Caco-2 (cell line): ENCODE measurements around the gene EFHC1. TPM values are rescaled to one million over a fixed set of nuclear protein-coding genes. Genes with fewer than 3 reads are reported as not detected.

Source experiments
- BruUV-seq: library from RNA; stranded (reverse); fragments of 400-500 nt; replicated peaks from 2 replicates; lab custom pipeline; 2021; lab: Mats Ljungman, UMichigan
- CTCF ChIA-PET: fragments of 300-600 bp; sonication (Branson Sonifier 250); formaldehyde crosslinking; loops from one replicate; lab custom pipeline; 2022; ENCODE audit warnings: antibody characterized with exemption; lab: Charles Lee
- POLR2A ChIA-PET: fragments of 300-600 bp; sonication (Branson Sonifier 250); formaldehyde crosslinking; loops from one replicate; lab custom pipeline; 2022; ENCODE audit warnings: antibody characterized with exemption; lab: Charles Lee
- DNase-seq, 2 experiments: peaks; one replicate each; pipeline versions ENCODE4 v3.0.0 to v3.0.0-alpha.2; 2020 to 2022
- H3K27me3 ChIP-seq: replicated peaks from 2 replicates; pipeline ENCODE4 v1.6.0; 2011; ENCODE audit warnings: low read length; ENCODE audit not compliant: control insufficient read depth, insufficient read depth
- H3K36me3 ChIP-seq: 2 replicates; pipeline ENCODE4 v1.5.1; 2011; ENCODE audit warnings: low read length; ENCODE audit not compliant: control insufficient read depth, insufficient read depth
- H3K4me1 ChIP-seq: fragments of 250-450 bp; sonication (Bioruptor Pico); 2 replicates; pipeline ENCODE4 v1.5.1; 2020; ENCODE audit warnings: mild to moderate bottlenecking
- H3K4me3 ChIP-seq: 2 replicates; pipeline ENCODE4 v1.5.1; 2011; ENCODE audit warnings: low read depth, mild to moderate bottlenecking, control low read depth, low read length
- H3K9me3 ChIP-seq: fragments of 250-450 bp; sonication (Bioruptor Pico); 2 replicates; pipeline ENCODE4 v1.5.1; 2020; ENCODE audit warnings: mild to moderate bottlenecking, moderate library complexity
- H3K27ac Mint-ChIP-seq: one replicate; pipeline ENCODE4 v1.8.0; 2022; ENCODE audit warnings: mixed read lengths; ENCODE audit not compliant: unreplicated experiment
- H3K27me3 Mint-ChIP-seq: one replicate; pipeline ENCODE4 v1.8.0; 2022; ENCODE audit warnings: mixed read lengths; ENCODE audit not compliant: insufficient read depth, unreplicated experiment
- H3K36me3 Mint-ChIP-seq: one replicate; pipeline ENCODE4 v1.8.0; 2022; ENCODE audit warnings: mild to moderate bottlenecking, mixed read lengths; ENCODE audit not compliant: insufficient read depth, unreplicated experiment
- H3K4me1 Mint-ChIP-seq: one replicate; pipeline ENCODE4 v1.8.0; 2022; ENCODE audit warnings: low read depth, mixed read lengths; ENCODE audit not compliant: unreplicated experiment
- H3K4me3 Mint-ChIP-seq: one replicate; pipeline ENCODE4 v1.8.0; 2022; ENCODE audit warnings: mild to moderate bottlenecking, moderate library complexity, mixed read lengths; ENCODE audit not compliant: unreplicated experiment
- H3K9me3 Mint-ChIP-seq: one replicate; pipeline ENCODE4 v1.8.0; 2022; ENCODE audit warnings: mixed read lengths; ENCODE audit not compliant: unreplicated experiment
- intact Hi-C: fragments of 100-400 bp; cut with micrococcal nuclease; formaldehyde crosslinking; loops from one replicate; pipeline ENCODE4 v1.10.0; 2022; ENCODE audit not compliant: unreplicated experiment
- total RNA-seq: library from RNA; stranded (reverse); gene quantifications from 2 replicates; pipeline ENCODE4 v1.2.3, GENCODE V29; 2022
- TF ChIP-seq, protein P1 (sequence below), 2 experiments: fragments of 200-600 bp in 1 of 2; IDR thresholded peaks; 1 replicate in 1 of 2; 2 replicates in 1 of 2; pipeline versions ENCODE4 v1.5.1 to v1.8.0; 2011 to 2022; ENCODE audit warnings: antibody characterized with exemption in 1 of 2, control low read depth in 1 of 2, inconsistent platforms in 1 of 2, low read depth in 1 of 2, low read length in 1 of 2, mild to moderate bottlenecking in 1 of 2, moderate library complexity in 1 of 2; ENCODE audit not compliant: insufficient read depth in 1 of 2, severe bottlenecking in 1 of 2, unreplicated experiment in 1 of 2

EFHC1 gene
- total RNA-seq, 1 experiment from 2014 or later, result 14.6 TPM

GRCh38 chr6:52506476-52506875 is 86.3 kb downstream of the EFHC1 start:
- no peaks in the 10 kb centered on the region for H3K4me1 Mint-ChIP-seq
- no TSS peak for BruUV-seq
- H3K4me1 ChIP-seq, result no peaks in the 10 kb centered on the region
- no peaks in the 10 kb centered on the region for H3K27me3 ChIP-seq
- TF ChIP-seq, protein P1, sequence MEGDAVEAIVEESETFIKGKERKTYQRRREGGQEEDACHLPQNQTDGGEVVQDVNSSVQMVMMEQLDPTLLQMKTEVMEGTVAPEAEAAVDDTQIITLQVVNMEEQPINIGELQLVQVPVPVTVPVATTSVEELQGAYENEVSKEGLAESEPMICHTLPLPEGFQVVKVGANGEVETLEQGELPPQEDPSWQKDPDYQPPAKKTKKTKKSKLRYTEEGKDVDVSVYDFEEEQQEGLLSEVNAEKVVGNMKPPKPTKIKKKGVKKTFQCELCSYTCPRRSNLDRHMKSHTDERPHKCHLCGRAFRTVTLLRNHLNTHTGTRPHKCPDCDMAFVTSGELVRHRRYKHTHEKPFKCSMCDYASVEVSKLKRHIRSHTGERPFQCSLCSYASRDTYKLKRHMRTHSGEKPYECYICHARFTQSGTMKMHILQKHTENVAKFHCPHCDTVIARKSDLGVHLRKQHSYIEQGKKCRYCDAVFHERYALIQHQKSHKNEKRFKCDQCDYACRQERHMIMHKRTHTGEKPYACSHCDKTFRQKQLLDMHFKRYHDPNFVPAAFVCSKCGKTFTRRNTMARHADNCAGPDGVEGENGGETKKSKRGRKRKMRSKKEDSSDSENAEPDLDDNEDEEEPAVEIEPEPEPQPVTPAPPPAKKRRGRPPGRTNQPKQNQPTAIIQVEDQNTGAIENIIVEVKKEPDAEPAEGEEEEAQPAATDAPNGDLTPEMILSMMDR (IDR thresholded peaks at IDR 0.05; ENCODE audit: insufficient read depth in 1 of 2, low read depth in 1 of 2, low read length in 1 of 2, severe bottlenecking in 1 of 2, unreplicated experiment in 1 of 2), result no peak
- H3K9me3 ChIP-seq, result no peaks in the 10 kb centered on the region
- H3K36me3 ChIP-seq, result peaks cover 4% of the 10 kb centered on the region; the same call in 1 of the 2 replicates
- POLR2A ChIA-PET, result no interaction called here
- H3K36me3 Mint-ChIP-seq, result peaks cover 73% of the 10 kb centered on the region
- no peak overlapping the region for H3K4me3 Mint-ChIP-seq
- DNase-seq, result no peak
- H3K27ac Mint-ChIP-seq, result no peak overlapping the region
- H3K4me3 ChIP-seq, result no peak overlapping the region
- no peaks in the 10 kb centered on the region for H3K27me3 Mint-ChIP-seq
- intact Hi-C loops, result no loop called here
- H3K9me3 Mint-ChIP-seq, result no peaks in the 10 kb centered on the region
- CTCF ChIA-PET, result interaction anchor here (0.6 kb wide), 1 partner anchor 99 kb away, joined by 5 read pairs; no protein-coding TSS in a partner anchor

- Mint-ChIP-seq H3K27ac (peak overlapping the region; percentile 61), H3K36me3 (peaks cover 72% of the 10 kb centered on the region), H3K27me3 (no peaks in the 10 kb centered on the region), H3K4me1 (no peaks in the 10 kb centered on the region), H3K4me3 (no peak overlapping the region), H3K9me3 (no peaks in the 10 kb centered on the region)
- ChIA-PET POLR2A (no interaction called here), CTCF (no interaction called here)
- TF ChIP-seq, protein P1 (IDR thresholded peaks at IDR 0.05; ENCODE audit: insufficient read depth in 1 of 2, low read depth in 1 of 2, low read length in 1 of 2, severe bottlenecking in 1 of 2, unreplicated experiment in 1 of 2), result no peak
- no peaks in the 10 kb centered on the region for H3K27me3 ChIP-seq
- H3K36me3 ChIP-seq, result peaks cover 4% of the 10 kb centered on the region; the same call in 1 of the 2 replicates
- no peaks in the 10 kb centered on the region for H3K9me3 ChIP-seq
- intact Hi-C loops, result no loop called here
- peaks cover 5% of the 10 kb centered on the region; the same call in 1 of the 2 replicates for H3K4me1 ChIP-seq
- DNase-seq, result no peak
- BruUV-seq, result no TSS peak
- no peak overlapping the region for H3K4me3 ChIP-seq
Observed at GRCh38 chr6:52507557-52508260, 87.6 kb downstream of the EFHC1 start.

DNA sequence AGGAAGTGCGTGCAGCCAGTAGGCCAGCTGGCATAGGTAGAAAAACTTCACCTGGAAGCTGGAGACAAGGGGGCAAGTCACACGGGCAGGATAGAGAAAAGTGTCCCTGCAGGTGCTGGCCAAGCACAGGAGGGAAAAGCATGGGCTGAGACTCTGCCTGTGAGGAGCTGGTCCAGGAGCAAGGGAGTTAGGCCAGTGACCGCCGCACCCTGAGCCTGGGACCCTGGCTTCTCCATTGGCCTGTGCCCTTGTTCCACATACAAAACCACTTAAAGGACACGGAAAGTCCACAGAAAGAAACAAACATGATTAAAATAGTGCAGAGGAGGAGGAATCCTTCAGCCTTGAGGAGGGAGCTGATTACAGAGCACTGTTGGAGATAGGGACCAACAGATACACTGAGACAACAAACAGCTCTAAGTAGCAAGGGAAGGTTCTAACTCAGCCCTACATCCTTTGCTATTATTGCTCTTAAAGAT is 88.2 kb downstream of the EFHC1 start:
- TF ChIP-seq, protein P1 (IDR thresholded peaks at IDR 0.05; ENCODE audit: insufficient read depth in 1 of 2, low read depth in 1 of 2, low read length in 1 of 2, severe bottlenecking in 1 of 2, unreplicated experiment in 1 of 2), result no peak
- Mint-ChIP-seq H3K27ac (peak overlapping the region; percentile 61), H3K4me3 (no peak overlapping the region), H3K4me1 (peaks cover 2% of the 10 kb centered on the region), H3K9me3 (no peaks in the 10 kb centered on the region), H3K36me3 (peaks cover 73% of the 10 kb centered on the region), H3K27me3 (no peaks in the 10 kb centered on the region)
- Histone ChIP-seq H3K9me3 (no peaks in the 10 kb centered on the region), H3K4me1 (peaks cover 10% of the 10 kb centered on the region; the same call in 1 of the 2 replicates), H3K36me3 (peaks cover 4% of the 10 kb centered on the region; the same call in 1 of the 2 replicates), H3K27me3 (no peaks in the 10 kb centered on the region), H3K4me3 (no peak overlapping the region)
- no TSS peak for BruUV-seq
- intact Hi-C loops, result no loop called here
- CTCF ChIA-PET, result no interaction called here
- DNase-seq, result no peak
- POLR2A ChIA-PET, result no interaction called here
